Cardiac fibroblast (primary cell): ENCODE data around the gene CLEC3A.
A peak's percentile ranks its signal among the peaks of the same experiment; 100 is the strongest.

ENCODE experiments used
- DNase-seq, 2 donors: peaks; one replicate each; pipeline versions ENCODE4 v3.0.0 to v3.0.0-alpha.2; 2010; ENCODE audit warnings: low read depth in 2 of 2
- H3K4me3 ChIP-seq, 2 donors: replicated peaks in 1 of 2; 1 replicate in 1 of 2; 2 replicates in 1 of 2; pipeline ENCODE4 v1.5.1; 2011; ENCODE audit warnings: low read depth in 2 of 2, low read length in 2 of 2, mild to moderate bottlenecking in 2 of 2, moderate library complexity in 1 of 2
- TF ChIP-seq, protein P1 (sequence below): IDR thresholded peaks from one replicate; pipeline ENCODE4 v1.5.1; 2011; ENCODE audit warnings: low read depth, mild to moderate bottlenecking, low read length, inconsistent platforms

The CLEC3A gene

DNA sequence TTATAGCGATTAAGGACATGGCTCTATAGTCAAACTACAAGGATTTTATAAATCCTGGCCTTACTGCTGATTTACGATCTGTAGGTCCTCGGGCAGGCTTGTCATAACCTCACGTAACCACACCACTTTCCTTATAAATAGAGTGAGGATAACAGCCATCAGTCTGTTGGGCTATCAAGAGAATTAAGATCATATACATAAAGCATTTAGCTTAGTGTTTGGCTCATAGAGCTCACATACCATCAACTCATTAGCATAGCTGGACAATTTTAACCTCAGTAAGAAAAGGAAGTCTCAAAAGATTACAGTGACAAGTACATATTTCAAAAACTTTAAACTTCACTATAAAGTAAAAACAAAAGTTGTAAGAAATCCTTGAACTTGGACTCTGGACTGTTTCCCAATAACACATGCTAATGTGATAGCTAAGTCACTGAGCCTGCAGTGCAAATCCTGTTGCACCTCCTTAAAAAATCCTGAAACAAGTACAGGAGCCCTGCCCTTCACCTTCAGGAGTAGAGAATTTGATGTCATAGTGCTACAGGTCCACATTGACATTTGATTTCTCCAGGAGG lies 20.8 kb upstream of the CLEC3A start:
- TF ChIP-seq, protein P1, sequence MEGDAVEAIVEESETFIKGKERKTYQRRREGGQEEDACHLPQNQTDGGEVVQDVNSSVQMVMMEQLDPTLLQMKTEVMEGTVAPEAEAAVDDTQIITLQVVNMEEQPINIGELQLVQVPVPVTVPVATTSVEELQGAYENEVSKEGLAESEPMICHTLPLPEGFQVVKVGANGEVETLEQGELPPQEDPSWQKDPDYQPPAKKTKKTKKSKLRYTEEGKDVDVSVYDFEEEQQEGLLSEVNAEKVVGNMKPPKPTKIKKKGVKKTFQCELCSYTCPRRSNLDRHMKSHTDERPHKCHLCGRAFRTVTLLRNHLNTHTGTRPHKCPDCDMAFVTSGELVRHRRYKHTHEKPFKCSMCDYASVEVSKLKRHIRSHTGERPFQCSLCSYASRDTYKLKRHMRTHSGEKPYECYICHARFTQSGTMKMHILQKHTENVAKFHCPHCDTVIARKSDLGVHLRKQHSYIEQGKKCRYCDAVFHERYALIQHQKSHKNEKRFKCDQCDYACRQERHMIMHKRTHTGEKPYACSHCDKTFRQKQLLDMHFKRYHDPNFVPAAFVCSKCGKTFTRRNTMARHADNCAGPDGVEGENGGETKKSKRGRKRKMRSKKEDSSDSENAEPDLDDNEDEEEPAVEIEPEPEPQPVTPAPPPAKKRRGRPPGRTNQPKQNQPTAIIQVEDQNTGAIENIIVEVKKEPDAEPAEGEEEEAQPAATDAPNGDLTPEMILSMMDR: no peak
- DNase-seq: no peak
- H3K4me3 ChIP-seq: no peak overlapping the region

DNA sequence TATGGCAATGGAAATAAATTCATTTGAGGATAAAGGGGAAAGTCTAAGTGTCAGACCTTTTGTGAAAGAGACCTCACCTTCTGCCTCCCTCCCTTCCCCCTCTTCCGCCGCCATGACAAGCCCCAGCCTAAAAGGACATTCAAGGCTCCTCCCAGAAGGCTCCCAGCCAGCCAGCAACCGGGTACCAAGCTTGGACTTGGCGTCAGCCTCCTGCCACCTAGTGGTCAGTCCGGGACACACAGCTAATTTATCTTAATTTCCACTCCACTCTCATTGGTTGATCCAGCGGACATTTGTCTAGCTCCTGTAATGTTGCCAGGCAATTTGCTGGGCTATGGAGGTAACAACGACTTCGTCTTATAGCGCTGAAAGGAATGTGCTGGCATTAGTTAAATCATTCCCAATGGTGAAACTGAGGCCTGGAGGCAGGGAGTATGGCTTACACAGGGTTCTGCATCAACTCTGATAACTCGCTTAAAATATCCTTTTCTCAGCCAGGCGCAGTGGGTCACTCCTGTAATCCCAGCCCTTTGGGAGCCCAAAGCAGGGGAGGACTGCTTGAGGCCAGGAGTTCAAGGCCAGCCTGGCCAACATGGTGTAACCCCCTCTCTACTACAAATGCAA lies 19.3 kb upstream of the CLEC3A start:
- peak; percentile 84 to 87 for DNase-seq
- TF ChIP-seq, protein P1: peak; percentile 81
- no peak overlapping the region for H3K4me3 ChIP-seq

DNA sequence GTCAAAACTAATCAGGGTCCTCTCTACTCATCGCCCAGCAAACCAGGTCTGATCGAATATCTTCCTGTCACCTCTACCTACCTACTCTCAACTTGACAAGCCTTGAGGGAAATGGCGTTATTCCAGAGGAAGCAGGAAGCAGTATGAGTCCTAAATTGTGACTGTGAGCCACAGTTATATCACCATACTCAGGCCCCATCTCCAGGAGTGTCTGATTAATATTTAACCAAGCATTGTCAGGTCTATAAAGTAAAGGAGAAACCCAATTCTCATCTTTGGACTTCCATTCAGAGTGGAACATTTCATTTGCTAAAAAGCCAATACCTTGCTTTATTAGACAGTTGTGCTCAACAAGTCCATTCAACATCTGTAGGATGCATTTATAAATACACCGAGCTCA lies 17.8 kb upstream of the CLEC3A start:
- TF ChIP-seq, protein P1: no peak
- no peak for DNase-seq
- H3K4me3 ChIP-seq: no peak overlapping the region

DNA sequence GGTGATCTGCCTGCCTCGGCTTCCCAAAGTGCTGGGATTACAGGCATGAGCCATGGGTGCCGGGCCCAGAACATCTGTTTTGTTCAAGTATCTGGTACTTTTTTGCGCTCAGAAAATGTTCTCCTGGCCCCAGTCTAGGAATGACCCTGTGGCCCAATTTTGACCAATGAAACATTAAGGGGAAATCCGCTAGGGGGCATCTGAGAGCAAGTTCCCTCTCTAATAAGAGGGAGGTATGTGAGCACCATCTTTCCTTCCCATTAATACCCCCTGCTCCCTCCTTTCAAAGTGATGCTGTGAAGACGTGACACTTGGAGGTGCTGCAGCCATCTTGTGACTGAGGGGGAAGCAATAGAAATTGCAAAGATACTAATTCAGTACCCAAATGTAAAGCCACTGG lies 16.5 kb upstream of the CLEC3A start:
- no peak overlapping the region for H3K4me3 ChIP-seq
- TF ChIP-seq, protein P1: no peak
- no peak for DNase-seq

DNA sequence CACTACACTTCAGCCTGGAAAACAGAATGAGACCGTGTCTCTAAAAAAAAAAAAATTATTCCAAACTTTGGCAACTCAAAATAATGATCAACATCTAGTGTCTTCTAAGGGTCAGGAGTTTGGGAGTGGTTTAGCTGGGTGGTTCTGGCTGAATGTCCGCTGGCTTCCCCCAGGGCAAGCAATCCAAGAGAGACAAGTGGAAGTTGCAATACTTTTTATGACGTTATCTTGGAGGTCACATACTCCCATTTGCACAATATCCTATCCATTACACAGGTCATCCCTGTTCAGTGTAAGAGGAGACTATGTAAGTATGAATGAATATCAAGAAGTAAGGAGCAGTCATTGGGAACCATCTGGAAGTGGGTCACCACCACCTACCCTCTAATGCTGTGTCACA lies 15.2 kb upstream of the CLEC3A start:
- no peak for DNase-seq
- TF ChIP-seq, protein P1: no peak
- H3K4me3 ChIP-seq: no peak overlapping the region

DNA sequence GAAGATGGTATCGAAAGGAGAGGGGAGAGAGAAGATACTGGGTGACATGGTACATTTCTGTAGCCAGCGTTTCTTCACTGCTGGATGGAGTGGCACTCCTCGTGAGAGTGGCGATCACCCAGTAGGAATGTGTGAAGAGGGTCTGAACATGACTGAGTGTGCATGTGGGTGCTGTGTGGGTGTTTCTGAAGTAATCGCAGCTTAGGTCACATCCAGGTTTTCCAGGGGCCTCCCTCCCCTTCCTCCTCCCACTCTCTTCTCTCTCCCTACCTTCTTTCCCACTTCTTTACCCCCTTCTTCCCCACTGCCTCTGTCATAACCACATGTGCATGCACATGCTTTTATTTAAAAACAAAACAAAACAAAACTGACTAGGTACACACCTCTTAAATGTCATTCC lies 1.8 kb downstream of the CLEC3A start:
- no peak for DNase-seq
- H3K4me3 ChIP-seq: no peak overlapping the region
- TF ChIP-seq, protein P1: no peak

DNA sequence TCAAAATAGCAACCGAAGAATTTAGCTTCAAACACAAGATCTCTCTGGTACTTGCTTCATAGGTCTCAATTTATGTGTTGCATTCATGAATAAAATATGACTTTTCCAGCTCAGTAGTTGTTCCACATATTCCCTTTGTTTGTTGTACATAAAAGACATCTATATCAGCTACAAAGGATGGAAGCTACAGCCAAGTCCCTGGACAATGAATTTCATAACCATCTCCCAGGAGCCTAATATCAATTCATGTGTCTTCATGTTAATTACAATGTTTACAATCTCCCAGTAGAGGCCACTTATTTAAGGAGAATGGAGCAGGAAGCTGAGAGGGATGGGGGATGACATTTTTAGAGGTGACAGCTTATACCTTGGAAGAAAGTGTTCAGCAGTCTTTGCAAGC lies 3.3 kb downstream of the CLEC3A start:
- TF ChIP-seq, protein P1: no peak
- DNase-seq: no peak
- H3K4me3 ChIP-seq: no peak overlapping the region
